ENCODE measurements around the gene TTC33. TPM values are rescaled to one million over a fixed set of nuclear protein-coding genes. Genes with fewer than 3 reads are reported as not detected.

Gene TTC33
- total RNA-seq, 1 donor from 2014 or later, result 20.1 TPM

- DNase-seq (ENCODE audit: low spot score in 2 of 2, unreplicated experiment in 2 of 2), result no peak
- Mint-ChIP-seq H3K27me3 (ENCODE audit: low read depth) (no peaks in the 10 kb centered on the region), H3K36me3 (no peaks in the 10 kb centered on the region), H3K27ac (no peak overlapping the region), H3K4me1 (peaks cover 9% of the 10 kb centered on the region), H3K9me3 (no peaks in the 10 kb centered on the region), H3K4me3 (no peak overlapping the region)
- TF ChIP-seq, protein P1, sequence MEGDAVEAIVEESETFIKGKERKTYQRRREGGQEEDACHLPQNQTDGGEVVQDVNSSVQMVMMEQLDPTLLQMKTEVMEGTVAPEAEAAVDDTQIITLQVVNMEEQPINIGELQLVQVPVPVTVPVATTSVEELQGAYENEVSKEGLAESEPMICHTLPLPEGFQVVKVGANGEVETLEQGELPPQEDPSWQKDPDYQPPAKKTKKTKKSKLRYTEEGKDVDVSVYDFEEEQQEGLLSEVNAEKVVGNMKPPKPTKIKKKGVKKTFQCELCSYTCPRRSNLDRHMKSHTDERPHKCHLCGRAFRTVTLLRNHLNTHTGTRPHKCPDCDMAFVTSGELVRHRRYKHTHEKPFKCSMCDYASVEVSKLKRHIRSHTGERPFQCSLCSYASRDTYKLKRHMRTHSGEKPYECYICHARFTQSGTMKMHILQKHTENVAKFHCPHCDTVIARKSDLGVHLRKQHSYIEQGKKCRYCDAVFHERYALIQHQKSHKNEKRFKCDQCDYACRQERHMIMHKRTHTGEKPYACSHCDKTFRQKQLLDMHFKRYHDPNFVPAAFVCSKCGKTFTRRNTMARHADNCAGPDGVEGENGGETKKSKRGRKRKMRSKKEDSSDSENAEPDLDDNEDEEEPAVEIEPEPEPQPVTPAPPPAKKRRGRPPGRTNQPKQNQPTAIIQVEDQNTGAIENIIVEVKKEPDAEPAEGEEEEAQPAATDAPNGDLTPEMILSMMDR (IDR thresholded peaks at IDR 0.05; ENCODE audit: unreplicated experiment), result no peak
Observed at GRCh38 chr5:40492056-40492455, 263.7 kb downstream of the TTC33 start.

GRCh38 chr5:40491644-40492043 is 264.1 kb downstream of the TTC33 start:
- H3K4me1 Mint-ChIP-seq, result peaks cover 12% of the 10 kb centered on the region

GRCh38 chr5:40490464-40491111 is 265.2 kb downstream of the TTC33 start:
- H3K27me3 Mint-ChIP-seq (ENCODE audit: low read depth), result no peaks in the 10 kb centered on the region
- H3K36me3 Mint-ChIP-seq, result no peaks in the 10 kb centered on the region
- H3K27ac Mint-ChIP-seq, result no peak overlapping the region
- no peak overlapping the region for H3K4me3 Mint-ChIP-seq
- peaks cover 14% of the 10 kb centered on the region for H3K4me1 Mint-ChIP-seq
- TF ChIP-seq, protein P1 (IDR thresholded peaks at IDR 0.05; ENCODE audit: unreplicated experiment), result no peak
- no peak for DNase-seq (ENCODE audit: low spot score in 2 of 2, unreplicated experiment in 2 of 2)
- no peaks in the 10 kb centered on the region for H3K9me3 Mint-ChIP-seq

More at GRCh38 chr5:40491644-40492043, 264.1 kb downstream of the TTC33 start:
- DNase-seq (ENCODE audit: low spot score in 2 of 2, unreplicated experiment in 2 of 2), result no peak
- no peak overlapping the region for H3K27ac Mint-ChIP-seq
- no peaks in the 10 kb centered on the region for H3K27me3 Mint-ChIP-seq (ENCODE audit: low read depth)
- TF ChIP-seq, protein P1 (IDR thresholded peaks at IDR 0.05; ENCODE audit: unreplicated experiment), result no peak
- H3K4me3 Mint-ChIP-seq, result no peak overlapping the region
- H3K9me3 Mint-ChIP-seq, result no peaks in the 10 kb centered on the region
- no peaks in the 10 kb centered on the region for H3K36me3 Mint-ChIP-seq

- Mint-ChIP-seq H3K36me3 (no peaks in the 10 kb centered on the region), H3K27me3 (ENCODE audit: low read depth) (no peaks in the 10 kb centered on the region), H3K9me3 (no peaks in the 10 kb centered on the region), H3K4me1 (peaks cover 14% of the 10 kb centered on the region), H3K4me3 (no peak overlapping the region), H3K27ac (no peak overlapping the region)
- no peak for DNase-seq (ENCODE audit: low spot score in 2 of 2, unreplicated experiment in 2 of 2)
- TF ChIP-seq, protein P1 (IDR thresholded peaks at IDR 0.05; ENCODE audit: unreplicated experiment), result no peak
Observed at GRCh38 chr5:40489421-40489820, 266.3 kb downstream of the TTC33 start.

- TF ChIP-seq, protein P1 (IDR thresholded peaks at IDR 0.05; ENCODE audit: unreplicated experiment), result no peak
- no peaks in the 10 kb centered on the region for H3K9me3 Mint-ChIP-seq
- H3K27ac Mint-ChIP-seq, result no peak overlapping the region
- no peak overlapping the region for H3K4me3 Mint-ChIP-seq
- peaks cover 16% of the 10 kb centered on the region for H3K4me1 Mint-ChIP-seq
- H3K36me3 Mint-ChIP-seq, result no peaks in the 10 kb centered on the region
- DNase-seq (ENCODE audit: low spot score in 2 of 2, unreplicated experiment in 2 of 2), result no peak
- H3K27me3 Mint-ChIP-seq (ENCODE audit: low read depth), result no peaks in the 10 kb centered on the region
Observed at GRCh38 chr5:40486437-40487275, 269.1 kb downstream of the TTC33 start.
